OCI-LY3 (cell line): ENCODE data around the gene PSMD9.

Source experiments
- CTCF ChIP-seq: fragments of 200-600, 300-600 bp; sonication (generic); IDR thresholded peaks from 2 replicates; pipeline ENCODE4 v1.5.1; 2014; ENCODE audit warnings: antibody characterized with exemption, low read length, low read depth
- EZH2phosphoT487 ChIP-seq: fragments of 200-600 bp; shearing (Covaris generic); IDR thresholded peaks from 2 replicates; pipeline ENCODE4 v1.6.1; 2018; ENCODE audit warnings: antibody characterized with exemption, mixed run types, low read depth

GRCh38 chr12:121875582-121875981 is 13.0 kb upstream of the PSMD9 start:
- no peak for TF ChIP-seq CTCF
- TF ChIP-seq EZH2phosphoT487, result no peak
